GM19397 (cell line): ENCODE data around the gene PTPN9.
"Not testable (repeated sequence)": the region's sequence is repeated elsewhere in the genome, so short reads cannot be mapped to it uniquely, and the experiment has no call there.

Experiments
- ATAC-seq: cut with Tn5 transposase; IDR thresholded peaks from one replicate; pipeline ENCODE4 v1.9.1; 2021; ENCODE audit warnings: mild to moderate bottlenecking, moderate library complexity; ENCODE audit not compliant: unreplicated experiment

PTPN9 gene

DNA sequence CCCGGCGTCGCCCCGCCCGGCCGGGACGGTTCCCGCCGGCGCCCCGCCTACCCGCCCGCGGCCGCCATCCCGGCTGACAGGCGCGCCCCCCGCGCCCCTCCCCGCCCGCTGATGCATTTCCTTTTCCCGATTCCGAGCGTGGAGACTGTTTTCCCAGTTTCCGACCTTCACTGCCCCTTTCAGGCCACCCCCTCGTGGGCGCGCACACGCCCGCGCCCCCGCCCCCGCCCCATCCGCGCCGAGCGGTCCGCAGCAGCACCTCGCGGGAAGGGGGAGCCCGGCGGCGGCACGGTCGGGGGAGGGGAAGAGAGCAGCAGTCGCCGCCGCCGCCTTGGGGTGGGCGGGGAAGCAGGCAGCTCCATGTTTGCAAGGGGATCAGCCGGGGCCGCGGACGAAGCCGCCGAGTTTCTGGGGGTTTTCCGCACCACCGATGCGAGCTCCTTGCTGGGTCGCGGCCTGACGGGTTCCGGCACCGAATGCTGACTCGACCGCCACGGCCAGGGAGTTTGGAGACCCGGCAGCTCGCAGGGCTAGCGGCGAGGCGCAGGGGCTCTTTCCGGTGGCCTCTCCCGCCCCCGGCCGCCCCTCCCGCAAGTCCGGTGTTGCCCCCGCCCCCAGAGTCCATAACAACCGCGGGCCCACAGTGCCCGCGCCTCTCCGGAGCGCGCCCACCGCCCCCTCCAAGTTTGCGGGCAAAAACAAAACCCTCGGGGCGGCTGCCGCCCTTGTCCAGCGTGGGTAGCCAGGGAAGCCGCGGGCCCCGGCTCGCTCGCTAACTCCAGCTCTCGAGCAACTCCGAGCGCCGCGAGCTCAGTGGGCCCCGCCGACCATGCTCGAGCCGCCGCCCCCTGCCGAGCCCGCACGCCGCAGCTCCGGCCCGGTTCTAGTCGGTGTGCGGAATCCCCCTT lies 124.4 kb downstream of the PTPN9 start:
- ATAC-seq: no peak

DNA sequence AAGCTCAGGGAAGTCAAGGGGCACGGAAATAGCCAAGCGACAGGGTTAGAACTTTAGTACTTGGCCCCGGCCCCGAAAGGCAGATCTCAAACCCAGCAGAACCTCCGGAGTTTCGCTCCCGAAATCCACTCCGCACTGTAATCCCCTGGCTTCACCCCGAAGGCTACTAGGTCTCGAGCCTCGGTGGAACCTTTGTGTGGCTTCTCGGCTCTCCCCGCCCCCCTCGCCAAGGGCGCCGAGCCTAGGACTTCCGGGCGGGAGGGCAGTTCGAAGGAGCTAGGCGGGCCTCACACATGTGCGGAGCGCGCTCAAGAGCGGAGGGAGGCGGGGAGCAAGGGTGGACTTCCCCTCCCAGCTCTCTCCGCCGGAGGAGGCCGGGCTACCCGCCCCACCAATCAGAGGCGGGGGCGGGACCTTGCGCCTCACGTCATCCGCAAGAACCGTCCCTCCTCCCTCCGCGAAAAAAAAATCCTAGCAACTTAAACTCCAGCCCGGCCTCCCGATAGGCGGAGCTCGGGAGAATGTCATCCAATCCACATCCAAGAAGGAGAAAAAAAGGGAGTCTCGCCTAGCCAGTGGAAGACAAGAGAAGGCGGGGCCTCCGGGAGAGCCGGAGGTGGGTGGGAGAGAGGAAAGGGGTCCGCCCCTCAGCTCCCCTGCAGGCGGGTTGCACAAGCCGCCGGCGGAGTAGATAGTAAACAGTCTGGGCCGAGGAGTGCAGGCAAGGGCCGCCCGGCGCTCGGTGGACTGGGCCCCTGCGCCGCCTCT lies 125.2 kb downstream of the PTPN9 start:
- peak; percentile 35 for ATAC-seq

DNA sequence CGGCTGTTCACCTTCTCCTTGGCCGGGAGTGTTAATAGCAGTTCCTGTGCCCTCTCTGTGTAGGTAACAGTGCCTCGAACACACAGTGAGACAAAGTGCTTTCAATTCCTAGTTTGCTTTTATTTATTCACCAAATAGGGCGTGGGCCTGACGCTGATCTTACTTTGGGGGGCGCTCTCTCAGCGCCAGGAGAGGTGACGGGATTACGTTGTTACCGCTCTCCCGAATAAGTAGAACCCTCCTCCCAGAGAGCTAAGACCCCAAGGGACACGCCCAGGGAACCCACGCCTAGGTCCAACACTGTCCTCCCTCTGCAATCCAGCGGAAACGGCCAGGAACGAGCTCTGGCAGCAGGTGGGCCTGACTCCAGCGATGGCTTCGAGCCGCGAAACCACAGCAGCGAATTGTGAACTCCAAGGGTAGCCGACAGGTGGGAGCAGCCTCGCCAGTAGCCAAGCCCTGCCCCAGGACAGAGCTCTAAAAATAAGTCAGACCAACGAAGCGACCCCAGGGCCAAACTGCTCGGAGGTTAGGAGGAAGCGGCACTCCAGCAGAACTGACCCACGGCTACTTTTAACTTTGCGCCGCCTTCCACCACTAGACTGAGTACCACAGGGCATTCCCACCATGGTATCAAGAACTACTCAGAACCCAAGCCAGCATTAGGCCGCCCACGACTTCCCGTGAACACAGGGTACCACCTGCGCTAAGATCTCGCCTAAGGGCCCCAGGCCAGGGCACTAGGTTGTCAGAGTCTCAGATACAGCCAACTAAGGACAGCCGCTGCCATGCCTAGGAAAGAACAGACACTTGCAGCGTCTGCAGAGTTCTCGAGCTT lies 126.0 kb downstream of the PTPN9 start:
- no peak for ATAC-seq

DNA sequence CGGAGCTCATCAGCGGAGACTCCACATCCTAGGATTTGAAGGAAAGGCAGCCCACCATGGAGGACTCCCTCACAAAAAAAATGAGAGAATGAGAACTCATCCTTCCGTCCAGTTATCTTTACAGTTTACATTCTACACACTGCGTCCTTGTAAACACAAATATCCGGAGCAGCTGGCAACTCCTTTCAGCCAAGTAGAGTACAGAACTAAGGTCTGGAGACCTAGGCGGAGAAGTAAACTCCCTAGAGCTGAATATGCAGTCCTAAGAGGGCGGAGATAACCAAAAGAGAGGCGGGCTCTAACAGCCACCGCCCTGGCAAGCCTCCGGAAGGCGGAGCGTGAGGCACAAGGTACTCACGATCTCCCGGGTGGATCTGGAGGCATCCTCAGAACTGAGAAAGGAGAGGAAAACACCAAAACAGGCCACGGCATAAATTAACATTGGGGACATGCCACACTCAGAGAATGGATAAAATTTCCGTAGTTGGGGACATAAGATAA lies 126.7 kb downstream of the PTPN9 start:
- ATAC-seq: no peak

GRCh38 chr15:75451674-75452363 lies 127.3 kb downstream of the PTPN9 start, which contains the start of gene SIN3A:
SIN3A (minus strand) TSS chr15:75451690; CDS start chr15:75430375, 21,315 bp downstream.
- peak; percentile 37 for ATAC-seq

DNA sequence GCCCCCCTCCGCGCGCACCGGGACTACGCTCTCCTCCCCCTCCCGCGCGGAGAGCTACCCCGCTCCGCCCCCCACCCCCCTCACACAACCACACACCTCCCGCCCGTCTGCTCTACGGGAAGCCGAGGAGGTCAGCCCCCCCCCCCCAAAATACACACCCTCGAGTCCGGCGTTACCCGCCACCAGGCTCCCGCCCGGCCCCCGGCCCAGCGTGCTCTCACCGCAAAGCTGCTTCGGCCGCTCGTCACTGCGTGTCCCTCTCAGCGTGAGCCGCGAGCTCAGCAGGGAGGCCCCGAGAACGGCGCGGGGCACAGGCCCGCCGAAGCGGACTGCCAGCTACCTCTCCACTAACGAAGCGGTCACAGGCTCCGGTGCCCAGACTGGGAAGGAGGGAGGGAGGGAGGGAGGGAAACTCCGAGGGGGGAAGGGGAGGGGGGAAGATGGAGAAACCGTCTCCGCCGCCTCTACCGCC lies 127.9 kb downstream of the PTPN9 start:
- ATAC-seq: no peak

GRCh38 chr15:75450307-75451201 lies 128.6 kb downstream of the PTPN9 start:
- ATAC-seq: peak; percentile 16

DNA sequence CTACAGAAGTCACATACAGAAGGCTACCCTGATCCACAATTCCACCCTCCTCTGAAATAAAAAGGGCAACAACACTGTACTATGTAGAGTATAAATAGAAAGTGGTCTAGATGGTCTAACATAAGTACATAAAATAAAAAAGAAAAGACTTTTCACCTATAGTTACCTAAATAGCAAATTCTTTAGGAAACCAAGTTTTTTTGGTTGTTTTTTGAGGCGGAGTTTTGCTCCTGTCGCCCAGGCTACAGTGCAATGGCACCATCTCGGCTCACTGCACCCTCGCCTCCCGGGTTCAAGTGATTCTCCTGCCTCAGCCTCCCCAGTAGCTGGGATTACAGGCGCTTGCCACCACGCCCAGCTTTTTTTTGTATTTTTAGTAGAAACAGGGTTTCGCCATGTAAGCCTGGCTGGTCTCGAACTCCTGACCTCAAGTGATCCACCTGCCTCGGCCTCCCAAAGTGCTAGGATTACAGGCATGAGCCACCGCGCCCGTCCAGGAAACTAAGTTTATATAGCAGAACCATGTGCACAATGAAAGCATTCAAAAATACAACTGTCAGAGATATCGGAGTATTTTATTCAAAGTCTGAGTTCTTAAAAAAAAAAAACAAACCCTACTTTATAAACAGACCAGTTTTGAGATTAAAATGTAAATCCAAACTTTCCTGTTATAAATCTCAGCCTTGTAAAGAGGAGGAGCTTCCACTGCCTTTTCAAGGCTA lies 129.4 kb downstream of the PTPN9 start:
- ATAC-seq: no peak

DNA sequence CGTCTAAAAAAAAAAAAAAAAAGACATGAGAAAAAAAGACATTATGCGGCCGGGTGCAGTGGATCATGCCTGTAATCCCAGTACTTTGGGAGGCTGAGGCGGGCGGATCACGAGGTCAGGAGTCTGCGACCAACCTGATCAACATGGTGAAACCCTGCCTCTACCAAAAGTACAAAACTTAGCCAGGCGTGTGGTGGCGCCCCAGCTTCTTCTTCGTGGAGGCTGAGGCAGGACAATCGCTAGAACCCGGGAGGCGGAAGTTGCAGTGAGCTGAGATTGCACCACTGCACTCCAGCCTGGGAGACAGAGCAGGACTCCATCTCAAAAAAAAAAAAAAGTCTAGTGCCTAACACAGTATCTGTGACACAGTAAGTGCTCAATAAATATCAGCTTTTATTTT lies 130.9 kb downstream of the PTPN9 start:
- not testable (repeated sequence) for ATAC-seq

- no peak for ATAC-seq
Observed at GRCh38 chr15:75446151-75446550, 133.0 kb downstream of the PTPN9 start.

GRCh38 chr15:75445324-75445723 lies 133.8 kb downstream of the PTPN9 start:
- not testable (repeated sequence) for ATAC-seq

GRCh38 chr15:75443972-75444453 lies 135.1 kb downstream of the PTPN9 start:
- ATAC-seq: not testable (repeated sequence)

DNA sequence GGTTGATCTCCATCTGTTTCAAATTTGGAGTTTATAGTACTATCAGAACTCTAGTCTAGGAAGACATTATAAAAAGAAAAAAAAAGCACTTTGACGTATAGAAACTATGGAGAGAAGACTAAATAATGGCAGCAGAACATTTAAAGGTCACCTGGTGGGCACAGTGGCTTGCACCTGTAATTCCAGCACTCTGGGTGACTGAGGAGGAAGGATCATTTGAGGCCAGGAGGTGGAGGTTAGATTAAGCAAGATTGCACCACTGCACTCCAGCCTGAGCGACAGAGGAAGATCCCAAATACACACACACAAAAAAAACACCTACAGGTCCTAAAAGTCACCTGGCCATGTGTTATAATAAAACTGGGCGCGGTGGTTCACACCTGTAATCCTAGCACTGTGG lies 141.4 kb downstream of the PTPN9 start:
- no peak for ATAC-seq

GRCh38 chr15:75436881-75437280 lies 142.2 kb downstream of the PTPN9 start:
- no peak for ATAC-seq

- ATAC-seq: no peak
Observed at GRCh38 chr15:75431682-75432081, 147.4 kb downstream of the PTPN9 start.

DNA sequence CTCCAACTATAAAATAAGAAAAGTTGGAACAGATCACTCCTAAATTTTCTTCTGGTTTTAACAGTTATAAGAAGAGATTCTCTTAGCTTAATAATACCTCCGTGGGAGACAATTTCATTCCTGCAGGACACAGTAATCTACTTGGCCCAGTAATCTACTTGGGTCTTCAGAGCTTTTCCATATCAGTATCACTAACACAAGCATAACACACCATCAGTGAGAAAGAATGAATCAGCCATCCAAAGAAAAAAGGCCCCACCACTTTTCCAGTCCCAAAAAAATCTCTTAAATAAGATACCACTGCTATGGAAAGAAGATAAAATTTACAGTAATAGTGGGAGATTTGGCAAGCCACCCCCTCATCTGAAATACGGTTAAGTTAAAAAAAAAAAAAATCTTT lies 147.8 kb downstream of the PTPN9 start:
- no peak for ATAC-seq

- ATAC-seq: no peak
Observed at GRCh38 chr15:75430259-75430658, 148.9 kb downstream of the PTPN9 start.

- ATAC-seq: no peak
Observed at GRCh38 chr15:75428152-75428551, 151.0 kb downstream of the PTPN9 start.
